Colonic mucosa (tissue), 4 donors: ENCODE data around the gene ADAMTS18. TPM values are rescaled to one million over a fixed set of nuclear protein-coding genes. Genes with fewer than 3 reads are reported as not detected.

Experiments
- DNase-seq: peaks from one replicate; pipeline ENCODE4 v3.0.0-alpha.2; 2020
- H3K27ac ChIP-seq: fragments of 200-600 bp; one replicate; pipeline ENCODE4 v1.8.0; 2021
- H3K27me3 ChIP-seq: fragments of 200-600 bp; one replicate; pipeline ENCODE4 v1.8.0; 2021
- H3K36me3 ChIP-seq: fragments of 200-600 bp; one replicate; pipeline ENCODE4 v1.8.0; 2021
- H3K4me1 ChIP-seq: fragments of 200-600 bp; one replicate; pipeline ENCODE4 v1.8.0; 2021; ENCODE audit warnings: mild to moderate bottlenecking
- H3K4me3 ChIP-seq: fragments of 200-600 bp; one replicate; pipeline ENCODE4 v1.8.0; 2021
- H3K9ac ChIP-seq, 2 donors: one replicate each; pipeline ENCODE4 v1.7.0; 2013; ENCODE audit warnings: control low read depth in 2 of 2, low read depth in 2 of 2, low read length in 2 of 2
- H3K9me3 ChIP-seq: fragments of 200-600 bp; one replicate; pipeline ENCODE4 v1.8.0; 2021
- CTCF ChIP-seq: fragments of 200-600 bp; IDR thresholded peaks from one replicate; pipeline ENCODE4 v1.8.0; 2022; ENCODE audit warnings: antibody characterized with exemption, mild to moderate bottlenecking
- intact Hi-C: fragments of 100-400 bp; cut with DNase I; formaldehyde crosslinking; loops from one replicate; pipeline ENCODE4 v1.14.1; 2022
- total RNA-seq, 2 donors: library from RNA; stranded (reverse); fragmentation: NEBNext Ultra II Directional in 1 of 2; extraction: Animal tissue kit (Norgen Biotek cat#: 25700) in 1 of 2; gene quantifications; one replicate each; pipeline ENCODE4 v1.2.1, GENCODE V29; 2021
- donor health status: healthy.
- donor health status: DM: no; HTN: no; CAD: no.
- donor health status: DM: no; HTN: no; CAD: no.

Gene ADAMTS18
- total RNA-seq, 2 donors from 2014 or later, result 0.05 to 0.29 TPM

- Histone ChIP-seq H3K9ac (no peak overlapping the region), H3K27me3 (no peaks in the 10 kb centered on the region), H3K27ac (no peak overlapping the region), H3K4me3 (no peak overlapping the region), H3K4me1 (no peaks in the 10 kb centered on the region), H3K36me3 (no peaks in the 10 kb centered on the region), H3K9me3 (no peaks in the 10 kb centered on the region)
- TF ChIP-seq CTCF, result no peak
- no peak for DNase-seq
- intact Hi-C loops, result loop anchor here (5.0 kb wide), 1 partner anchor 424 kb away; no protein-coding TSS in a partner anchor
These were observed 196.2 kb downstream of the ADAMTS18 start for GRCh38 chr16:77238593-77238992.

DNA sequence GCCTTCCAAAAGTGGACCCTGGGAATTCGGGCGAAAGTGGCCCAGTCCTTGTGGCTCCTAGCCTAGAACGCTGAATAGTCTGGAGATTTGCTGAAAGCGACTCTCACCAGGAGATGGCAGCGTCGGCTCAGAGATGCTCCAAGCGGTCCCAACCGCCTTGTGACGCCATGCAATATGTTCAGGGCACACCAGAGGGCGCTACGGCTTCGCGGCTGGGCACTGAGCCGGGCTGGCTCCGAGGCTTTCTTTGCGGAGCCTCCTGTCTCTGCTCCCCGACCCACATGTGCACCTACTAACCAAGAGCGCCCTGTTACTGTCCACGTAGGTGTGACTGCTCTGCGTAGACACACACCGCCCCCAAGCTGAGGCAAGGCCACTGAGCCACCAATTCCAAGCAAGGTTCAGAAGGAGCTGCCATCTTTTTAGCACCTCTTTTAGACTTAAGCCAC lies 198.7 kb downstream of the ADAMTS18 start:
- intact Hi-C loops, result loop anchor here (1.0 to 5.0 kb wide), 2 partner anchors 348 to 426 kb away; no protein-coding TSS in a partner anchor
- TF ChIP-seq CTCF, result peak; percentile 97

DNA sequence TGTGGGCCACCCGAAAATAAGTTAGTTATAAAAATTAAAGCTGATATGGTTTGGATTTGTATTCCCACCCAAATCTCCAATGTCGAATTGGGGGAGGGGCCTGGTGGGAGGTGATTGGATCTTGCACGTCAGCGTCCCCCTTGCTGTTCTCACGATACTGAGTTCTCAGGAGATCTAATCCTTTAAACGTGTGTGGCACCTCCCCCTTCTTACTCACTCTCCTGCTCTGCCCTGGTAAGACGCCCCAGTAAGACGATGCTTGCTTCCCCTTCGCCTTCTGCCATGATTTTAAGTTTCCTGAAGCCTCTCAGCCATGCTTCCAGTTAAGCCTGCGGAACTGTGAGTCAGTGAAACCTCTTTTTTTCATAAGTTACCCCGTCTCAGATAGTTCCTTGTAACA lies 200.2 kb downstream of the ADAMTS18 start:
- intact Hi-C loops, result loop anchor here (5.0 kb wide), 1 partner anchor 428 kb away; no protein-coding TSS in a partner anchor

More for the DNA sequence above, 198.7 kb downstream of the ADAMTS18 start:
- Histone ChIP-seq H3K27me3 (no peaks in the 10 kb centered on the region), H3K4me3 (no peak overlapping the region), H3K9me3 (no peaks in the 10 kb centered on the region), H3K36me3 (no peaks in the 10 kb centered on the region), H3K27ac (no peak overlapping the region), H3K4me1 (no peaks in the 10 kb centered on the region), H3K9ac (no peak overlapping the region)
- DNase-seq, result peak; percentile 87

DNA sequence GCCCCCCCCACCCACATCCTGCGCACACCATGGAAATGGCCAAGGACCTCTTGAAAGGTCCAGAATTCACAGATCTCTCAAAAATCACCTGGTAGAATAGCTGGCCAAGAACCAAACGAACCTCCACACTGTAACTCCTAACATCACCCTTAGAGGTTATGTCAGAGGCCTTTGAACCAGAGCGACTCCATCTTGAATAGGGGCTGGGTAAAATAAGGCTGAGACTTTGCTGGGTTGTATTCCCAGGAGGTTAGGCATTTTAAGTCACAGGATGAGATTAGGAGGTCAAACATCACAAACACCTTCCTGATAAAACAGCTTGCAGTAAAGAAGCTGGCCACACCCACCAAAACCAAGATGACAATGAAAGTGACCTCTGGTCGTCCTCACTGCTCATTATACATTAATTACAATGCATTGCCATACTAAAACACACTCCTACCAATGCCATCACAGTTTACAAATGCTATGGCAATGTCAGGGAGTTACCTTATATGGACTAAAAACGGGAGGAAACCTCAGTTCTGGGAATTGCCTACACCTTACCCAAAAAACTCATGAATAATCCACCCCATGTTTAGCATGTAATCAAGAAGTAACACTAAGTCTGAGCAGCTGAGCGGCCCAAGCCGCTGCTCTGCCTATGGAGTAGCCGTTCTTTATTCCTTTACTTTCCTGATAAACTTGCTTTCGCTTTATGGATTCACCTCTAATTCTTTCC lies 200.9 kb downstream of the ADAMTS18 start:
- no peak for DNase-seq
- no peak overlapping the region for H3K9ac ChIP-seq
- H3K27me3 ChIP-seq, result no peaks in the 10 kb centered on the region
- H3K9me3 ChIP-seq, result no peaks in the 10 kb centered on the region
- H3K36me3 ChIP-seq, result no peaks in the 10 kb centered on the region
- H3K4me3 ChIP-seq, result no peak overlapping the region
- intact Hi-C loops, result no loop called here
- H3K4me1 ChIP-seq, result no peaks in the 10 kb centered on the region
- no peak for TF ChIP-seq CTCF
- no peak overlapping the region for H3K27ac ChIP-seq

More for the DNA sequence above, 200.2 kb downstream of the ADAMTS18 start:
- Histone ChIP-seq H3K9me3 (no peaks in the 10 kb centered on the region), H3K27me3 (no peaks in the 10 kb centered on the region), H3K36me3 (no peaks in the 10 kb centered on the region), H3K9ac (no peak overlapping the region), H3K27ac (no peak overlapping the region), H3K4me1 (no peaks in the 10 kb centered on the region), H3K4me3 (no peak overlapping the region)
- TF ChIP-seq CTCF, result no peak
- DNase-seq, result no peak

Other genes with a start within 250 kb of the ADAMTS18 start
- 100 to 1,000 TPM in 1 of 2 donors, 10 to 100 TPM in 1; 69.6 to 103 TPM for gene MON1B, start 243.8 kb downstream of the ADAMTS18 start, total RNA-seq
- gene SYCE1L, start 235.6 kb downstream of the ADAMTS18 start, total RNA-seq, result 1 to 10 TPM; 4.8 to 6.9 TPM